GM04504 (cell line): ENCODE measurements around the gene CNTN1.

Experiments used
- DNase-seq: peaks from one replicate; pipeline ENCODE4 v3.0.0-alpha.2; 2012; ENCODE audit warnings: low read depth

The CNTN1 gene

DNA sequence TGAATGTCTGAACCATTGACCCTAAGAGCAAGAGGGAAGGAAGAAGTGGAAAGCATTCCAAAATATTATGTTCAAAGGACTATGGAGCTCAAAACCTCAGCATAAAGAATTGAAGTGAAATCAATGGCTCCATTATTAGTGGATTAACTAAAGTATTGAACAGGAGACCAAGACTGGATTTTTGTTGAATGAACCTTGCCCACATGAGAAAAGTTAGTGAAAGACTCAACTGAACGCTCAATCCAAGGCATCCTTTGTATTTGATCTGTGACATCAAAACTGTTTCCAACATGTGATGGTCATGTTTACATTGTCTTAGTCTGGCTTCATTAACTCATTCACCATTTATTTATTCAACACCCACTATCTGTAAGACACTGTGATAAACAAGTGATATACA, 161.0 kb downstream of the CNTN1 start:
- DNase-seq: no peak

DNA sequence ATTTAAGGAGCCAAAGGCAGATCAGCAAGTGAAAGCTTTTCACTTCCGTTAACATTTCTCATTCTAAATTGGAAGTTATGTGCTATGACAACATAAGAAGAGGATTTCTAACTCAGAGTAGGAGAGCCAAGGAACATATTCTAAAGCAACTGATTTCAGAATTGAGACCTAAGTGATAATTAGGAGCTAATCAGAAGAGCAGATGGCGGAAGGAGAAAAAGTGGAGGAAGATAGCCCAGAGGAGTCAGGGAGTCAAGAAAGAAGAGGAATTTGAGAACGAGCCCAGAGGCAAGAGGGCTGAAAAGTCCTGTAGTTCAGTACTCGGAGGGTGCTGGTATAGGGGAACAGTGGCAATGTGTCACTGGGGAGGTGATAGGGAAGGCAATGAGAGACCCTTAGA, 162.4 kb downstream of the CNTN1 start:
- no peak for DNase-seq

DNA sequence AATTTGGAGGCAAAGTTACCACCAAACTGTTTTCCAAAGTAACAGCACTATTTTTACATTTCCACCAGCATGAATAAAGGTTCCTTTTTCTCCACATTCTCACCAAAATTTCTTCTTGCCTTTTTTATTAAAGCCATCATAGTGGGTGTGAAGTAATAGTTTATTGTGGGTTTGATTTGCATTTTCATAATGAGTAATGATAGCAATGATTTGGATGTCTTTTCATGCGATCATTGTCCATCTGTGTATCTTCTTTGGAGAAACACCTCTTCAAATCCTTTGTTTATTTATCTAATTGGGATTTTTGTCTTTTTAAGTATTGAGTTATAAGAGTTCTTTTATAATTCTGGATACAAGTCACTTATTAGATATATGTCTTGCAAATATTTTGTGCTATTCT, 172.7 kb downstream of the CNTN1 start:
- no peak for DNase-seq

DNA sequence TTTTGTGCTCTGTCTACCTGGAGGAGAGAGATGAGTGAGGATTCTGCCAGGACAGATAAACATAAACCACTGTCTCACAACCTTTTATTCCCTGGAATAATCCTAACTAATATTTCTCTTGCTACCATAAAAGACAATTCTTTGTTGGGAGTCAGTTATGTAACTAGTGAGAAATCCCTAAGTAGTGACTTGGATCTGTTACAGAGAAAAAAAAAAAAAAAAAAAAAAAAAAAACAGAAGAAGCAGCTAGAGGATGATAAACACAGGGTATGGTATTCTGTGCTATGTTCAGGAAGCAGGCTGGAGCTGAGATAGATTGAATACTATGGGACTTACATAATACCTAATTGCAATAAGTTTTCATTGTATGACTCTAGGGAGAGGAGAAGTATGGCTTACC, 178.7 kb downstream of the CNTN1 start:
- DNase-seq: no peak

DNA sequence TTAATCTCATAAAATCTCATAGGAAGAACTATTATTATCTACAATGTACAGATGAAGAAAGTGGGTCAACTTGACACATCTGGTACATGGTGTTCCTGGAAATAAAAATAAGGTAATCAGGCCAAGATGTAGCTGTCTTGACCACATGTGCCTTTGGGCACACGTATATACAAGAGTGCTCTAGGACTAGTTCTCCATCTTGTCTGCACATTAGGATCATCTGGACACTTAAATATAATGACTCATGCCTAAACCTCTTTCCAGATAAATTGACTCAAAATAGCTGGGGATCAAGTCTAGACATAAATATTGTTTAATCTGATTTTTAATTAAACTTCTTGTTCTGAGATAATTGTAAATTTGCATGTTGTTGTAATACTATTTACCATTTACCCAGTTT, 182.6 kb downstream of the CNTN1 start:
- DNase-seq: no peak

DNA sequence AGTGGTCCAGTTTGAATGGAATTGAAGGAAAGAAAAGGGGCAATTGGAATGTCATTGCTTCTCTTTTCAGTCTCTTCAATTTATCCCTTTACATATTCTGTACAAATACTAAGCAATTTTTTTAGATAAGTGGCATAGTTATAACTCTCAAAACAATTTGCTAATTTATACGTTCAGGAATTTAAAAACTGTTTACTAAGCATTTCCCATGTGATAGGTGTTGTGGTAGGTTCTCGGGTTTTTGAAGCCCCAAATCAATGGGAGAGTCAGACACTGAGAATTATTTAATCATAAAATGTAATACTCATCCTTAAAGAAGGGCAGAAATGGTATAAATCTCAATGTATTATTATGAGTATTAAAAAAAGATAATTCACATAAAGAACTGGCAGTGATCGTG, 197.1 kb downstream of the CNTN1 start:
- DNase-seq: no peak

DNA sequence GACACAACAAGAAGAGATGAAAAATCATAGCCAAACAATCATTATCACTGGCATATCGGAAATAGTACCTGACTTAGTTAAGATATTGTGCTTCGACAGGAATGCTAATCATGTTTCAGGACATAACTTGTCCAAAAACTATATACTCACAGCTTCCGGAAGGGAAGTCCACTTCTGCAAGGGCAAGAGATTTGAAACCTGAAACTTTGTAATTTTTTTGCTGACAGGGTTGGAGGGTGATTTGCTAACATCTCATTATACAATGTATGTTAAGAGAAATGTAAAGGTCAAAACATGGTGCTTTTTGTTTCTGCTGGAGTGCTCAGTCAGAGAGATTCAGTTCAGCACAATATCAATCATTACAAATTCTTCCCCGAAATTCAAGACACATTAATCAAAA, 200.3 kb downstream of the CNTN1 start:
- DNase-seq: no peak

DNA sequence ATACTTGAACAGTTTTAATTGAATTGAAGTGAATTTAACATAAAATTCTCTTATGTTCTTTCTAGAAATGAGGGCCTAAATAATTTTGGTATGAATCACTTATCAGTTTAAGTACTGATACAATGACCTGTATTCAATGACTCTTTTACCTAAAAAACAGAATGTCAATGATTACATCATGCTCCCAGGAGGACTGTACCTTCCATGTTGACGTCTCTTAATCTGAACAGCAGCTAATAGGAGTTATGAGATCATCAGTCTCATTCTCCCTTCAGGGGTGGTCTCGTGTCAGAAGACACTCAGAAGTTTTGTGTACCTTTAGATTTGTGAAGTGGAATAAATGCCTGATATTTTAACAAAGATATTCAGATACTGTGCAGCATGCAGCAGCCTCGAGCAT, 206.3 kb downstream of the CNTN1 start:
- no peak for DNase-seq

DNA sequence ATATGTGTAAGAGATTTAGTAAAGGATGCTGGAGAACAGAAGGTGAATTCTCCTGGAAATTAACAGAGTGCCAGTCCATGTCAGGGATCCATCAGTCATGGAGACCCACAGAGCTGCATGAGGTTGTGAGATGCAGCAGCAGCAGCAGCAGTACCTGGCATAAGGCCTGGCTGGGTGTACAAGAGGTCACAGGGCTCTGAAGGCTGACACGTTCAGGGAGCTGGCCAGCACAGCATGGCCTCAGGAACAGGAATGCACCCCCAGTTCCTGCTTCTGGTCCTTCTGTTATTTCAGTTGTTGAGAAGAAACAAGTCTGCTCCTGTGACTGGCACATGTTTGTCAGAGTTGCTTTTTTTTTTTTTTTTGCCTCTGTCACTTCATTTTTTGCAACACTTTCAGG, 210.8 kb downstream of the CNTN1 start:
- no peak for DNase-seq

DNA sequence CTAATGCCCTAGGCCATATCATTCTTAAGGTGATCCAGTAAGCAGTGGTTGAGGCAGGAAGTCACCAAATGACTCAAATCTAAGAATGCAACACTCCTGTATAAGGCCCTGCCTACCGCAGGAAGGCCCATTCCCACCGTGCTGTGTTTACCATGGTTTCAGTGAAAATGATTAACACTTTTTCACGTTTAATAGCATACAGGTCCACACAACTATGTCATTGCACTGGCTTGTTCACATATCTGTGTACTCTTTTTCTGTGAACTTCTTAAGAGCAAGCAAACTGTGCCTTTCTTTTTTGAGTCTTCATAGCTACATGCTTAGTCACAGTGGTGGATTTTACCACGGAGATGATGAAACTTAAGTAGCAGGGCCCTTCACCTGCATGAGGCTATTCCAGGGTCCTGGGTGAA, 214.9 kb downstream of the CNTN1 start:
- no peak for DNase-seq

DNA sequence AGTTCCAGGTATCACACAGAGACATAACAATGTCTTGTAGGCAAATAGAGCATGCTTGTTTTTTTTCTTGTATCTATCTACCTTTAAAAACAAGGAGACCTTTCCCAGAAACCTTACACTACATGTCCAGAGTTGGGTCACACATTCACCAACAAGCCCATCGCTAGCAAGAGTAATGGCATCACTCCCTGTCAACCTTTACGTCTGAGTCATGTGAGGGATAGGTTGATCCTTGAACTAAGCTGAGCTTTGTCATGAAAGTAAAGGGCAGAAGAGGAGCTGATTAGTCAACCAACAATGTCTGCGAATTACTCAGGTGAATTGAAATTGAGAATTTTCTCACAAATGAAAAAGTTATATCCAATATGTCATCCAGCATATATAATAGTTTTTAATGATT, 219.4 kb downstream of the CNTN1 start:
- DNase-seq: no peak

DNA sequence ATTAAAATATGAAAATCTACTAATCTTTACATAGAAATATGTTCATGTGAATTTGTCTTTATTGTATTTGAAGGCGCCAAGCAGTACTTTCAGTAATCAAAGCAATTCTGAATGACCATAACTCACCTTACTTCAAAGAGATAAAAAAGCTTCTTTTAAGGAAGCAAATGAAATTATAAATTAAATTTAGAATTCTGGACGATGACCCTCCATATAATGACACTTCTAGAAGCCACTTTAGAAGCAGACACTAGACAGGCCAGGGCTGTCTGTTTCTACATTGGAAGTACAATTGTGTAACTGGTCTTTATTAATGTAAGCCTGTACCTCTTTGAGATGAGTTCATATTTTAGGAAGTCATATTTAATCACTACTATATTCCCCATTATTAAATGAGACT, 222.9 kb downstream of the CNTN1 start:
- no peak for DNase-seq

DNA sequence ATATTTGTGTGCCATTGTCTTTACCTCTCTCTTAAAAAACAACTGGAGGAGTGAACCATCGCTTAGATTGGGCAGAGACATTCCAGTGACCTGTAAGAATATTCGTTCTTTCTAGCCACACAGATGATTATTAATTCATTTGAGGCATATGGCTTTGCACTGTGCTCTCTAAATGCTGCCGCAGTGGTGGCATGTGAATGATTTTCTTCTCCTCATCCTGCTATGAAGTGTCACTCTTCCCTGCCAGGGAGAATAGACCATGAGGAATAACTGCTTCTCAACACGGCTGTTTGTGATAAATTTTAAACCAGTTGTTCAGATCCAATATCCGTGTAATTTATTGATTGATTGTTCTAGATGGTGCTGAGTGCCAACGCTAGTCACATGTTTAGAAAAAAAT, 225.3 kb downstream of the CNTN1 start:
- DNase-seq: no peak

DNA sequence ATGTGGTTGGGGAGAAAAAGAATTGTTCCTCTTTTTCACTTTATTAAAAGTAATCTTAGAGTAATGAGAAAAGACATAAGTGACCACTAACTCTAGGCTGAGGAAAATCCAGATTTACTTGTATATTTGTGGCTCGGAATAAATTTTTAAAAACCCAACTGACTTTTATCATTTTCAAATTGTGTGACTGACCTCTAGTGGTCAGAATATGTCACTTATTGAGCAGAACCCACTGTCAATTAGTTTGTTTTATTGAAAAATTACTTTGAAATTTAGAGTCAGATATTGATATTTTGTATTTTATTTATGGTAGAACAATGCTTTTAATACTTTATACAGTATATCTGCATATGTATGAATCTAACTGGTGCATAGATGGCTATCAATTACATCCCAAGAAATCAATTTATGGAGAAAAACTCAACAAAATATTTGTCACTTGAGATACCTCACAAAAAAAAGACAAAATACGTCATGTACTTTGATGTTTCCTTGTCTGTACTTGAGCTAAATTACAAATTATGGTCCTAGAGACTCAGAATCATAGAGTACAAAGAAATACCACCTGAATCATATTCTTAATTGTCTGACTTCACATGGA, 229.4 kb downstream of the CNTN1 start:
- DNase-seq: no peak

DNA sequence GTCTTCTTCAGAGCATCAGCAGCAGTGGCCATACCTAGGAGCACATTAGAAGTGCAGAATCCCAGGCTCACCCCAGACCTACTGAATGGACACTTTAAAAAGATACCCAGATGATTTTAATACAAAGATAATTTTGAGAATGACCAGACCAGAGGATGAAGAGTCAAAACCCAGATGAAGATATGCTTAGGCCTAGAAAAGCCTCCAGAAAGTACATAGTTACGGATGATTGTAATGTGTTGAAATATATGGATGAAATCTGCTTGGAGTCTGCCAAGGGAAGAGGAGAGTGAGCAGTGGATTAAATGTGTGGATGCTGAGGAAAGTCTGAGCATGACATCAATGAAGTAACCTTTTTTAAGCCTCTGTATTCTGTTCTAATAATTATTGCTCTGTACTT, 245.7 kb downstream of the CNTN1 start:
- DNase-seq: no peak

DNA sequence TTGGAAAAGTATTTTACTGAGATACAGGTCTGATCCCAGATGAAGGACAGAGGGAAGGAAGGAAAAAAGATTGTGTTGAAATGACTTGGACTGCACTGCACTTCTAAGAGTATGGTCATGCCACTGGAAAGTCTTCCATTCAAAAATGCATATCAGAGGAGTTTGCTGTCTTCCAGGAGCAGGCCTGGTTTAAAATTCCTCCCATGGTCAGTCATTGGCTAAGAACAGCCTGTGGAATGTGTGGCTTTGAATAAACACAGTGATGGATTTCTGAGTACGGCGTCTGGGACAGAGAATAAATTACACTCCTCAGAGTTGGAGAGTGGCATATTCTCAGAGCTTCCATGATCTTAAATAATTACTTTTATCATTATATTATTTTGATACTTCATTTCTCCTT, 250.1 kb downstream of the CNTN1 start:
- DNase-seq: no peak

DNA sequence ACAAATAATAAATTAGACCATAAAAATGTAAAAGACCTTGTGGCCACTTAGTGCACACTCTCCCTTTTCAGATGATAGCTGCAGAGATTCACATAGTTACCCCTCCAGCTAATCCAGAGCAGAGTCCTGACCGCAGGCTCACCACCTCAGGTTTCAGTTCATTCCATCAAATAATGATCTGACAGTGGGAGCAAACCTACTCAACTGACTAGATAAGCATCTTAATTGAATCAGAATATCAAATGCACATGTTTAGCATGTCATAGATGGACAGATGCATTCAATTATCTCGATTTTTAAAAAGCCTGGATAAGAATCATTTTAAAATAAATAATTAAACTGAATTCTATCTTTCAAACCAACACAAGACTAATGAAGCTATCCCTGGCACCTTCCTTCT, 253.5 kb downstream of the CNTN1 start:
- DNase-seq: no peak

DNA sequence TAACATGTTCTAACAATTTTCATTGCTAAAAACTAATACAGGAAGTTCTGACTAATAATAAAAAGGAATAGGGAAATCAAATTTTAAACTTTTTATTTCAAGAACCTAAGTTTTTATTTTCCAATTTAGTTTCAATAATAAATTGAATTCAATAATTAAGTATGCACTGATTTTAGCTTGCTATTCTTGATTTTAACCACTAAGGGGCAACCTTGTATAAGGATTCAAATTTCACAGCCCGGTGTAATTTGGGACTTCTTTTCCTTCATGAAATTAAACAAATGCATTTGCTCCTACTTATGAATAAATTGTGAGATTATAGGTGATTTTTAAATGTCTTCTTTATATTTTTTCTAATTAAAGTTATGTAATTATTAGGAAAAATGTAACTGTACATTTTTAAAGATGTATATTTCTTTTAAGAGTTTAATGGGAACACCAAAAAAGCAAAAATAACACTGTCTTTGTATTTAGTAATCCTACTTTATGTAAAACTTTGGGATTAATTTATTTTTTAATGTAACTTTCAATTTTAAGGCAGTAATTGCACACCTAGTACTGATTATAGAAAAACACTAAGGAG, 254.5 kb downstream of the CNTN1 start:
- DNase-seq: no peak

DNA sequence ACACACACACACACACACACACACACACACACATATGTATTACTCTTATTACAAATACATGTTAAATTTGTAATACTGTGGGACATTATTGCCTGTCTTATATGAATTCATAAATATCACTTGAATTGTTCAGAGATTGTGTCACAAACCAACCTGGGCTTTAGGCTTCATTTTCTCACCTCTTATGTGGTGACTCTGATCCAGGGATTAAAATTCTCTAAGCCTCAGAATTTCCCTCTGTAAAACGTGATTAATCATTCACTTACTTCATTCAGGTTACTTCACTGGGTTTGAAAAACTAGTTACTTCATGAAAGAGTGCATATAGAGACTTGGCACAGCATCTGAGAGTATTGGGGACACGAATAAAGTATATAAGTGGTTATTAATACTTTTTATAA, 255.6 kb downstream of the CNTN1 start:
- DNase-seq: no peak

DNA sequence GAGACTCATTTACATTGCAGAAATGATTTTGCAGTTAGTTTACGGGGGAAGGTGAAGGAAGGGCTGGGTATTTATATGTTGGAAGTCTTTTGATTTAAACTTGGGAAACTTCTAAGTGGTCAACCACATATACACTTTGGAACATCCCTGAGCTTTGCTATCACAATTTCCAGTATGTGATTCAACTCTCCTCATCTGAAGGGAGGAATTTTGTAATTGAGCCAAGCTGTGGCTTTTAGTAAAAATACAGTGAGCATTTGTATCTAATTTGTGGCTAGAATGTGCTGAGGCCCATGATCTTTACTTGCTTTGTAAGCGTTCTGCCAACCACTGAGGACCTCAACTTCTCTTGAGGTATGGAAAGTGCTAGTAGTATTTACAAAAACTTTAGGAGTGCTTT, 260.8 kb downstream of the CNTN1 start:
- DNase-seq: no peak

DNA sequence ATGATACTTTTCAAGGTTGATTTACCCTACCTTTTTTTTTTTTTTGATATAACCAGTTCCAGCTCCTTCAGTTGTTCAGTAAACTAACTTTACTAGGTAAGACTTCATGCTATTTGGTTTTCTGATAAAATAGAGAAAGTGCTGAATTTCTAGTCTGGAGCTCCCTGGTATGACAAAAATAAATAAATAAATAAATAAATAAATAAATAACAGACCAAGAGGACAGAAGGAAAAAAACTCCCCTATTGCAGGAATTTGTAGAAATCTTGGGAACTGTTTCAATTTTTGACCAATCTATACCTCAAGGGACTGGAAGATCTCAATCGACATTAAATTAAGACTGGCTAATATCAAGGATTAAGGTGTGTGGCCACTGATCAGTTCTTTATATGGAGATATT, 265.2 kb downstream of the CNTN1 start:
- no peak for DNase-seq

DNA sequence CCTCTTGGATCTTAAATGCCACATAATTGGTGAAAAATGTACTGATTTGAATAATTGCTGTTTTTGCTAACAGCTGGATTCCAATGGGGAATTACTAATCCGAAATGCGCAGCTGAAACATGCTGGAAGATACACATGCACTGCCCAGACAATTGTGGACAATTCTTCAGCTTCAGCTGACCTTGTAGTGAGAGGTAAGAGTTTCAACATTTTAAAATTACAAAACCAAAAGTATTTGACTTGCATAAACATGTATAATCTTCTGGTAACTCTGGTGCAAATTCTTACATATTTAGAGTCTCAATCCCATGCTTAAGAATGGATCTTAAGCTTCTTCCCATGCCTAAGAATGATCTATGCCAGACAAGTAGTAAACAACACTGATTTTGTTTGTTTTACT, 266.8 kb downstream of the CNTN1 start:
- no peak for DNase-seq

DNA sequence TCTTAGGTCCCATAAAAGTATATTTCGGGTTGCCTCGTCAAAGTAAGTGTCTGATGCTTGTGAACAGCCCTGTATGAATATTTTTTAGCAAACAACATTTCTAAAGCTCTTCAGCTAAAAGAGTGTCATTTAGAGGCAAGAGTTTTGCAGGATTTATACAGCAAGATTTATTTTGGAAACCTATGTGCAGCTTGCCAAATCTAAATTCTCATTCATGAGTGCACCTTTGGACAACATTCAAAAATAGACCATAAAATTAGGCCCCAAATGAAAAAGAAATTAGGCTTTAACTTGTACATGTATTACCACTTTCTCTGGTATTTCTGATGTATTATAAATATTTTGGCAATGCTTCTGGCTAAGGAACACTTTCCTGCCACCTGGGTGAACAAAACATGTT, 271.5 kb downstream of the CNTN1 start:
- no peak for DNase-seq

DNA sequence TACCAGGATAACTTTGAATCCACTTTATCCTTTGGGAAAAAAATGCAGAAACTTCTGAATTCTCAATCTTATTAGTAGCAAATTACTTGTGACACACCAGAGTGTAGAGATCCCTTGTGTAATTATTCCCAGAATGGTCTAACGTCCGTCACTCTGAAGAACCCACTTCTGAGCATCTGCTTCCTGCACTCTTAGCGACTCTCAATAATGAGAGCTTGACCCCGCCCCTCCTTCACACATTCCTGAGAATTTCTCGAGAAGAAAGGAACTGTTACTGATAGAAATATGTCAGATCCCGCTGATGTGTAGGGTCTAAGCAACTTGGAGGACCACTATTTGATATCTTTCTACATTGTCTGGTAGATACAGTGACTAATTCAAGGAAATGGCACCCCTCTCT, 277.6 kb downstream of the CNTN1 start:
- no peak for DNase-seq
